ENCODE measurements around the gene SDC4. TPM values are rescaled to one million over a fixed set of nuclear protein-coding genes. Genes with fewer than 3 reads are reported as not detected.

Gene SDC4
- total RNA-seq, 1 donor from 2014 or later: 4.2 TPM

- H3K27me3 ChIP-seq (ENCODE audit: control insufficient read depth in 3 of 3, insufficient read depth in 3 of 3, low read length in 3 of 3): no peaks in the 10 kb centered on the region
- H3K9me3 ChIP-seq (ENCODE audit: control insufficient read depth in 3 of 3, low read length in 3 of 3): no peaks in the 10 kb centered on the region
- H3K27ac ChIP-seq (ENCODE audit: low read depth, low read length): peak overlapping the region; percentile 96
- peak overlapping the region; percentile 57 to 87 (median 73) for H3K4me3 ChIP-seq (ENCODE audit: low read length in 3 of 3)
- H3K4me1 ChIP-seq (ENCODE audit: control insufficient read depth in 3 of 3, insufficient read depth in 3 of 3, low read length in 3 of 3): peaks cover 67 to 74% (median 68%) of the 10 kb centered on the region in 3 donors
- peak overlapping the region; percentile 97 to 98 (median 98) for H3K9ac ChIP-seq (ENCODE audit: low read depth in 1 of 3, low read length in 3 of 3)
- peaks cover 0 to 9% (median 5%) of the 10 kb centered on the region in 3 donors for H3K36me3 ChIP-seq (ENCODE audit: control insufficient read depth in 3 of 3, insufficient read depth in 3 of 3, low read length in 3 of 3)
Observed at GRCh38 chr20:45345104-45345936, 2.9 kb downstream of the SDC4 start.

DNA sequence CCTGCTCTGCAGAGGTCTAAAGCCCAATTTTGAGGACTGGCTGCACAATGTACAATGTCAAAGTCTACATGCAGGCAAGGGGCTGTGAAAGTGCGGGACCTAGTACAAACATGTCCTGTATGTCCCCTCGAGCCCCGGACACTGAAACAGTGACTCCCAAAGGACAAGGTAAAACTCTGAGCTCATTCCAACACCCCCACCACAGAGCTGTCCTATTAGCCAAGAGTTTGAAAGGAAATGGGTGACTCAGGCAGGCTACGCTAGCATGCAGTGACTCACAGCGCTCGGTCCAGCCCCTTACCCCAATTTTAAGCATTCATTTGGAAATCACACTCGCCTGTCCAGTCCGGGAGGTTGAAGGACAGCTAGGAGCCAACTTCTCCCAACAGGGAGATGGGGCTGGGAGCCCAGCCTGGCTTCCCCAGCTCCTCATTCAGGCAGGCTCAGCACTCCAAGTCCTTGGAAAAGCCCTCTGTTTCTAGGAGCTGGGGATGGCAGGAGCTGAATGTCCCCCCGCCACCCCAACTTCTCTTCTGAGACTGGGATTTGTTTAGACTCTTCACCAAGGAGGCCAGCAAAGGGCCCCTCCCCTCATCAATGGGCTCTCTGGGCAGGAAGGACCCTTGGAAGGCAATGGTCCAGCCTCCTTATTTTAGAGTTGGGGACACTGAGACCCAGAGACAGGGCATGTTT is 3.9 kb downstream of the SDC4 start:
- H3K9me3 ChIP-seq (ENCODE audit: control insufficient read depth in 3 of 3, low read length in 3 of 3): no peaks in the 10 kb centered on the region
- peak overlapping the region; percentile 74 to 98 (median 97) for H3K9ac ChIP-seq (ENCODE audit: low read depth in 1 of 3, low read length in 3 of 3)
- peaks cover 77 to 84% (median 78%) of the 10 kb centered on the region in 3 donors for H3K4me1 ChIP-seq (ENCODE audit: control insufficient read depth in 3 of 3, insufficient read depth in 3 of 3, low read length in 3 of 3)
- no peaks in the 10 kb centered on the region for H3K27me3 ChIP-seq (ENCODE audit: control insufficient read depth in 3 of 3, insufficient read depth in 3 of 3, low read length in 3 of 3)
- peak overlapping the region; percentile 49 to 87 (median 57) for H3K4me3 ChIP-seq (ENCODE audit: low read length in 3 of 3)
- peaks cover 4 to 10% (median 5%) of the 10 kb centered on the region in 3 donors for H3K36me3 ChIP-seq (ENCODE audit: control insufficient read depth in 3 of 3, insufficient read depth in 3 of 3, low read length in 3 of 3)
- H3K27ac ChIP-seq (ENCODE audit: low read depth, low read length): peak overlapping the region; percentile 96

- Histone ChIP-seq H3K27ac (ENCODE audit: low read depth, low read length) (peak overlapping the region; percentile 96), H3K9me3 (ENCODE audit: control insufficient read depth in 3 of 3, low read length in 3 of 3) (no peaks in the 10 kb centered on the region), H3K4me3 (ENCODE audit: low read length in 3 of 3) (peak overlapping the region in 2 of 3 donors; percentile 49 to 87), H3K27me3 (ENCODE audit: control insufficient read depth in 3 of 3, insufficient read depth in 3 of 3, low read length in 3 of 3) (no peaks in the 10 kb centered on the region), H3K4me1 (ENCODE audit: control insufficient read depth in 3 of 3, insufficient read depth in 3 of 3, low read length in 3 of 3) (peaks cover 81 to 90% (median 85%) of the 10 kb centered on the region in 3 donors), H3K36me3 (ENCODE audit: control insufficient read depth in 3 of 3, insufficient read depth in 3 of 3, low read length in 3 of 3) (peaks cover 4 to 13% (median 5%) of the 10 kb centered on the region in 3 donors), H3K9ac (ENCODE audit: low read depth in 1 of 3, low read length in 3 of 3) (peak overlapping the region; percentile 74 to 98 (median 97))
Observed at GRCh38 chr20:45343532-45344167, 4.6 kb downstream of the SDC4 start.

DNA sequence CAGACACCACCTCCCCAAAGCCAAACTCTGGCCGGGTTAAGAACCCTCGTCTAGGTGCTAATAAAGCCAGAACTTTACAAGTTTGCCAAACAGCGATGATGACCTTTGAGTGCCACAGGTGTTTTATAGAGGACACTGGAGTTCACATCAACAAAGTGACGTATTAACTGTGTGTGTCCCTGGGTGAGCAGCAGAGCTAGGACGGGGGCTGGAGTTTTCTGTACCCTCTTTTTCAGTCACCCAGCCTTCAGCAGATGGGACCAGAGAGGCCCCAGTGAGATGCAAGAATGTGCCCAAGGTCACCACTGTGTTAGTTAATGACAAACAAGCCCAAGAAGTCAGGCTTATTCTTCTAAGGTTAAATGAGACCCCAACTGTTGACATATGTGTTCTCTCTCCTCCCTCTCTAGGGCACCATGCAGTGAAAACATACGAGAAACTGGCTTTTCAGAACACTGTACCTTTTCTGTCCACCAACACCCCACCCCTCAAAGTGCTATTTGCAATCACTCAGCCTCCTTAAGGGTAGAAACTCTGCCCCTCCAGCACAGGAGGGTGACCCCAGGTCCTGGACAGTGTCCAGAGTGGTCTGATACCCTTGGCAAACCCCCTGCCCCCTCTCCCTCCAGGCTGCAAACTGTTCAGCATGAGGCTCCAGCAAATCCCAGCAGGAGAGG is 5.2 kb downstream of the SDC4 start:
- peaks cover 85 to 97% (median 91%) of the 10 kb centered on the region in 3 donors for H3K4me1 ChIP-seq (ENCODE audit: control insufficient read depth in 3 of 3, insufficient read depth in 3 of 3, low read length in 3 of 3)
- peak overlapping the region in 2 of 3 donors; percentile 60 to 87 for H3K4me3 ChIP-seq (ENCODE audit: low read length in 3 of 3)

GRCh38 chr20:45341939-45342854 is 6.0 kb downstream of the SDC4 start:
- peak overlapping the region; percentile 84 to 98 (median 97) for H3K9ac ChIP-seq (ENCODE audit: low read depth in 1 of 3, low read length in 3 of 3)
- H3K9me3 ChIP-seq (ENCODE audit: control insufficient read depth in 3 of 3, low read length in 3 of 3): no peaks in the 10 kb centered on the region
- peak overlapping the region; percentile 56 to 87 (median 60) for H3K4me3 ChIP-seq (ENCODE audit: low read length in 3 of 3)
- peaks cover 4 to 9% (median 5%) of the 10 kb centered on the region in 3 donors for H3K36me3 ChIP-seq (ENCODE audit: control insufficient read depth in 3 of 3, insufficient read depth in 3 of 3, low read length in 3 of 3)
- no peaks in the 10 kb centered on the region for H3K27me3 ChIP-seq (ENCODE audit: control insufficient read depth in 3 of 3, insufficient read depth in 3 of 3, low read length in 3 of 3)
- H3K27ac ChIP-seq (ENCODE audit: low read depth, low read length): peak overlapping the region; percentile 96
- peaks cover 93 to 99% (median 98%) of the 10 kb centered on the region in 3 donors for H3K4me1 ChIP-seq (ENCODE audit: control insufficient read depth in 3 of 3, insufficient read depth in 3 of 3, low read length in 3 of 3)

More for the DNA sequence above, 5.2 kb downstream of the SDC4 start:
- peak overlapping the region; percentile 96 for H3K27ac ChIP-seq (ENCODE audit: low read depth, low read length)
- peak overlapping the region; percentile 84 to 98 (median 97) for H3K9ac ChIP-seq (ENCODE audit: low read depth in 1 of 3, low read length in 3 of 3)
- peaks cover 4 to 13% (median 5%) of the 10 kb centered on the region in 3 donors for H3K36me3 ChIP-seq (ENCODE audit: control insufficient read depth in 3 of 3, insufficient read depth in 3 of 3, low read length in 3 of 3)
- H3K27me3 ChIP-seq (ENCODE audit: control insufficient read depth in 3 of 3, insufficient read depth in 3 of 3, low read length in 3 of 3): no peaks in the 10 kb centered on the region
- H3K9me3 ChIP-seq (ENCODE audit: control insufficient read depth in 3 of 3, low read length in 3 of 3): no peaks in the 10 kb centered on the region

DNA sequence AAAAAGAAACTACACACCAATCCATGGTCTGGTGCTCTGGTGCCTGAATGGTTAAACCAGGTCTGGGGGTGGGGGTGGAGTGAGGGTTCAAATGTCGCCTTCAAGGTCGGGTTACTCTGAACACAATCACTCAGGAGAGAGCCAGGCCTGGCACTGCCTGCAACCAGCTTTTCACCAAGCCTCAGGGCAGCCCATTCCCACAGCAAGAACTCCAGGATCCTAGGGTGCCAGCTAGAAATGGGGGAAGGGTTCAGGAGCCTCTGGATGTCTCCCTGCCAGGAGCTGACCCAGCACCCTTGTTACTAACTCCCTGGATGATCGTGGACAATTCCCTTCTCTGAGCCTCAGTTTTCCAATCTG is 6.7 kb downstream of the SDC4 start:
- Histone ChIP-seq H3K9ac (ENCODE audit: low read depth in 1 of 3, low read length in 3 of 3) (peak overlapping the region; percentile 72 to 98 (median 84)), H3K36me3 (ENCODE audit: control insufficient read depth in 3 of 3, insufficient read depth in 3 of 3, low read length in 3 of 3) (peaks cover 4 to 7% (median 5%) of the 10 kb centered on the region in 3 donors), H3K9me3 (ENCODE audit: control insufficient read depth in 3 of 3, low read length in 3 of 3) (no peaks in the 10 kb centered on the region), H3K4me1 (ENCODE audit: control insufficient read depth in 3 of 3, insufficient read depth in 3 of 3, low read length in 3 of 3) (peaks cover 98 to 99% (median 98%) of the 10 kb centered on the region in 3 donors), H3K27ac (ENCODE audit: low read depth, low read length) (peak overlapping the region; percentile 96), H3K27me3 (ENCODE audit: control insufficient read depth in 3 of 3, insufficient read depth in 3 of 3, low read length in 3 of 3) (no peaks in the 10 kb centered on the region), H3K4me3 (ENCODE audit: low read length in 3 of 3) (peak overlapping the region; percentile 56 to 68 (median 60))

DNA sequence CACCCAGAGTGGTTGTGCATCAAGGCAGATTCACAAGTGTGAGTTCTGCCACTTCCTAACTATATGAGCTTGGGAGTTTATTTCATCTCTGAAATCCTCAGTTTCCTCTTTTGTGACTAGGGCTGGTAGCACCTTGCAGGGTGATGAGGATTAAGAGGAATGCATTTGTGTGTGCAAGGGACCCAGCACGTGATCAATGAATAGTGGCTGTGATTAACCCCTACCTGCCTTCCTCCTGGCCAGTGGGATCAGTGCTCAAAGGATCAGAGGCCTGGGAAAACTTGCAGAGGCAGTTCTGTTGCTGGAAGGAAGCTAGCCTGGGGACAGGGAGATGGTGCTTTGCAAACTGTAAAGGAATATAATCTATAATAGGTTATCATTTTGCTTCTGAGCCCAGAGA is 7.3 kb downstream of the SDC4 start:
- Histone ChIP-seq H3K4me1 (ENCODE audit: control insufficient read depth in 3 of 3, insufficient read depth in 3 of 3, low read length in 3 of 3) (peaks cover 95 to 98% (median 95%) of the 10 kb centered on the region in 3 donors), H3K27ac (ENCODE audit: low read depth, low read length) (peak overlapping the region; percentile 96), H3K4me3 (ENCODE audit: low read length in 3 of 3) (peak overlapping the region; percentile 1 to 45 (median 13))

GRCh38 chr20:45340236-45340847 is 7.9 kb downstream of the SDC4 start:
- H3K27ac ChIP-seq (ENCODE audit: low read depth, low read length): peak overlapping the region; percentile 96
- H3K4me1 ChIP-seq (ENCODE audit: control insufficient read depth in 3 of 3, insufficient read depth in 3 of 3, low read length in 3 of 3): peaks cover 89 to 94% (median 89%) of the 10 kb centered on the region in 3 donors
- peak overlapping the region; percentile 20 to 98 (median 72) for H3K9ac ChIP-seq (ENCODE audit: low read depth in 1 of 3, low read length in 3 of 3)

More for the DNA sequence above, 7.3 kb downstream of the SDC4 start:
- H3K9ac ChIP-seq (ENCODE audit: low read depth in 1 of 3, low read length in 3 of 3): peak overlapping the region; percentile 72 to 98 (median 84)
- peaks cover 4 to 7% (median 5%) of the 10 kb centered on the region in 3 donors for H3K36me3 ChIP-seq (ENCODE audit: control insufficient read depth in 3 of 3, insufficient read depth in 3 of 3, low read length in 3 of 3)
- H3K9me3 ChIP-seq (ENCODE audit: control insufficient read depth in 3 of 3, low read length in 3 of 3): no peaks in the 10 kb centered on the region
- H3K27me3 ChIP-seq (ENCODE audit: control insufficient read depth in 3 of 3, insufficient read depth in 3 of 3, low read length in 3 of 3): no peaks in the 10 kb centered on the region

More at GRCh38 chr20:45340236-45340847, 7.9 kb downstream of the SDC4 start:
- Histone ChIP-seq H3K9me3 (ENCODE audit: control insufficient read depth in 3 of 3, low read length in 3 of 3) (no peaks in the 10 kb centered on the region), H3K36me3 (ENCODE audit: control insufficient read depth in 3 of 3, insufficient read depth in 3 of 3, low read length in 3 of 3) (peaks cover 7 to 11% (median 8%) of the 10 kb centered on the region in 3 donors), H3K27me3 (ENCODE audit: control insufficient read depth in 3 of 3, insufficient read depth in 3 of 3, low read length in 3 of 3) (no peaks in the 10 kb centered on the region), H3K4me3 (ENCODE audit: low read length in 3 of 3) (peak overlapping the region in 1 of 3 donors; percentile 35)

Measured in skeletal muscle tissue (tissue), 4 donors.